ENCODE measurements around the gene GSTA3. TPM values are rescaled to one million over a fixed set of nuclear protein-coding genes. Genes with fewer than 3 reads are reported as not detected.
A peak's percentile ranks its signal among the peaks of the same experiment; 100 is the strongest.

Gene GSTA3
- polyA plus RNA-seq, 1 experiment, result not detected

GRCh38 chr6:52881996-52882841 lies 27.3 kb downstream of the GSTA3 start:
- ChIA-PET POLR2A (no interaction called here), CTCF (interaction anchor here (0.7 to 1.9 kb wide), 9 partner anchors 9 to 160 kb away, joined by 3 to 7 read pairs (median 4); no protein-coding TSS in a partner anchor)
- peak; percentile 39 for DNase-seq (ENCODE audit: low read depth, low spot score)
- Histone ChIP-seq H3K27me3 (ENCODE audit: control insufficient read depth, insufficient read depth, low read length) (no peaks in the 10 kb centered on the region), H3K4me3 (ENCODE audit: low read depth, low read length) (peak overlapping the region; percentile 67), H3K9me3 (ENCODE audit: control insufficient read depth, insufficient read depth, low read length) (no peaks in the 10 kb centered on the region), H3K27ac (ENCODE audit: low read depth, low read length) (no peak overlapping the region)
- peak; percentile 78 for TF ChIP-seq CTCF (IDR thresholded peaks at IDR 0.05; ENCODE audit: low read depth, low read length)

DNA sequence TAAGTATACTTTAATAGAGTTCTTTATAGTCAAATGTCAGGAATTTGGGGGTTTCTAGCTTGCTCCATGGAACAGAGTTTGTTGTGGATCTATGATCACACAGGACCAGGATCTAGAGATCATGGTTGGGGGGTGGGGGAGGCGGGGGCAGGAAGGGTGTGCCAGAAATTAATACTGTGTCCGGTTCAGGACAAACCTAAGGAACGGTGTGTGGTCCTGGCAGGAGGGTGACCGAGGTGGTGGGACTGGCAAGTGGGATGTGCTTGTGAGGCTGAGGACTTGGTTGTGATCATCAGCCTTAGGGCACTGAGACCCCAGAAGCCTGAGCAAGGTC lies 27.9 kb downstream of the GSTA3 start:
- no peaks in the 10 kb centered on the region for H3K9me3 ChIP-seq (ENCODE audit: control insufficient read depth, insufficient read depth, low read length)
- TF ChIP-seq CTCF (IDR thresholded peaks at IDR 0.05; ENCODE audit: low read depth, low read length), result no peak
- no peak overlapping the region for H3K4me3 ChIP-seq (ENCODE audit: low read depth, low read length)
- DNase-seq (ENCODE audit: low read depth, low spot score), result no peak
- H3K27ac ChIP-seq (ENCODE audit: low read depth, low read length), result no peak overlapping the region
- ChIA-PET CTCF (interaction anchor here (0.6 to 1.9 kb wide), 10 partner anchors 10 to 828 kb away, joined by 3 to 10 read pairs (median 4); no protein-coding TSS in a partner anchor), POLR2A (interaction anchor here (0.6 to 0.7 kb wide), 3 partner anchors 157 to 286 kb away, joined by 3 to 4 read pairs (median 3); no protein-coding TSS in a partner anchor)
- no peaks in the 10 kb centered on the region for H3K27me3 ChIP-seq (ENCODE audit: control insufficient read depth, insufficient read depth, low read length)

DNA sequence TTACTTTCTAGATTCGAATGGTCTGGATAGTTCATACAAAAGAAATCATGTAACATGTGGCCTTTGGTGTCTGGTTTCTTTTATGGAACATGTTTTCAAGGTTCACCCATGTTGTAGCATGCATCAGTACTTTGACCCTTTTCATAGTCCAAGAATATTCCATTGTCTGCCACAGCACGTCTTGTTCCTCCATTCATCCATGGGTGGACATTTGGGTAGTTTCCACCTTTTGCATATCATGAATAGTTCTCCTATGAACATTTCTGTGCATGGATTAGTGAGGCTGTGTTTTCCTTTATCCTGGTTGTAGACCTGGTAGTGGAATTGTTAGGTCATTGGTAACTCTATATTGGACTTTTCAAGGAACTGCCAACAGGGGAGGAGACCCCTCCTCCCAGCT lies 31.7 kb downstream of the GSTA3 start:
- no peak for DNase-seq (ENCODE audit: low read depth, low spot score)

DNA sequence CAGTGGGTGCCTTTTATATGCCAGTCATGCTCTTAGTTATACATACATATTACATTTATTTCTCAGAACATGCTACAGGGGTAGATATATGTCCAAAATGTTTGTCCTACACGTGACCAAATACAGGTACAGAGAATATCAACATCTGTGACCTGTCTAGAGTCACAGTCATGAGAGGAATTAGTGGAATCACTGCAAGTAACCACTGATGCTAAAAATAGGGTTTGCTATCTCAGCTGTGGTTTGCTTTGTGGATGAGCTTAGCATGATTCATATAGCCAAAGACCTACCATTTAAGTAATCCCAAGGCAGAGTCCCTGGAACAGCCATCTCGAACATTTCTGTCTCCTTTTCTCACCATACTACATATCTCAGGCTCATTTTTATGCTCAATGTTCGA lies 32.3 kb downstream of the GSTA3 start:
- CTCF ChIA-PET, result interaction anchor here (0.7 to 1.3 kb wide), 4 partner anchors 12 to 469 kb away, joined by 3 to 5 read pairs (median 3); no protein-coding TSS in a partner anchor
- H3K27ac ChIP-seq (ENCODE audit: low read depth, low read length), result no peak overlapping the region

More for the DNA sequence above, 31.7 kb downstream of the GSTA3 start:
- H3K27ac ChIP-seq (ENCODE audit: low read depth, low read length), result no peak overlapping the region
- H3K9me3 ChIP-seq (ENCODE audit: control insufficient read depth, insufficient read depth, low read length), result no peaks in the 10 kb centered on the region
- H3K4me3 ChIP-seq (ENCODE audit: low read depth, low read length), result no peak overlapping the region
- H3K27me3 ChIP-seq (ENCODE audit: control insufficient read depth, insufficient read depth, low read length), result peaks cover 9% of the 10 kb centered on the region
- CTCF ChIA-PET, result interaction anchor here (0.7 to 1.3 kb wide), 4 partner anchors 11 to 470 kb away, joined by 3 to 5 read pairs (median 3); no protein-coding TSS in a partner anchor
- POLR2A ChIA-PET, result interaction anchor here (0.7 kb wide), 1 partner anchor 66 kb away, joined by 3 read pairs; no protein-coding TSS in a partner anchor
- no peak for TF ChIP-seq CTCF (IDR thresholded peaks at IDR 0.05; ENCODE audit: low read depth, low read length)

More for the DNA sequence above, 32.3 kb downstream of the GSTA3 start:
- DNase-seq (ENCODE audit: low read depth, low spot score), result peak; percentile 81
- peaks cover 9% of the 10 kb centered on the region for H3K27me3 ChIP-seq (ENCODE audit: control insufficient read depth, insufficient read depth, low read length)
- TF ChIP-seq CTCF (IDR thresholded peaks at IDR 0.05; ENCODE audit: low read depth, low read length), result no peak
- H3K4me3 ChIP-seq (ENCODE audit: low read depth, low read length), result no peak overlapping the region
- POLR2A ChIA-PET, result interaction anchor here (0.7 kb wide), 1 partner anchor 65 kb away, joined by 3 read pairs; no protein-coding TSS in a partner anchor
- H3K9me3 ChIP-seq (ENCODE audit: control insufficient read depth, insufficient read depth, low read length), result no peaks in the 10 kb centered on the region

Measured in AG04450 (cell line).